ENCODE data around the gene C1orf116. TPM values are rescaled to one million over a fixed set of nuclear protein-coding genes. Genes with fewer than 3 reads are reported as not detected.
"Not testable (repeated sequence)": the region's sequence is repeated elsewhere in the genome, so short reads cannot be mapped to it uniquely, and the experiment has no call there.

The C1orf116 gene
- total RNA-seq, 1 experiment from 2014 or later = not detected

DNA sequence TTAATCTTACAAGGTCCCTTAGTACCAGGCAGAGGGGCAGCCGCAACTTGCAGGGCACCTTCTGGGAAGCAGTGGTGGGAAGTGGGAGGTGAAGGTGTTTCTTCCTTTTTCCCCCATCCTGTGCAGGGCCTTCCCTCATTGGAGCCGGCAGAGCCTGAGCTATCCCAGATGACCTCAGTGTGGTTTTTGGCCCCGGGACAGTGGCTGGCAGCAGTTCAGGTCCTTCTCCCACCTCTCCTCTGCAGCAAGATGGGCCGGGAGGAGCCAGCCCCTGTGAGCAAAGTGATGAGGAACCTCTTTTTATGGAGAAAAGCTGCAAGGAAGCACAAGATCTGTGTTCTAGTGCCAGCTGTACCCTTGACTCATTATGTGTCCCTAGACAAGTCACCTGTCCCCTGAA, 27.3 kb upstream of the C1orf116 start:
- DNase-seq (ENCODE audit: low spot score) = no peak

DNA sequence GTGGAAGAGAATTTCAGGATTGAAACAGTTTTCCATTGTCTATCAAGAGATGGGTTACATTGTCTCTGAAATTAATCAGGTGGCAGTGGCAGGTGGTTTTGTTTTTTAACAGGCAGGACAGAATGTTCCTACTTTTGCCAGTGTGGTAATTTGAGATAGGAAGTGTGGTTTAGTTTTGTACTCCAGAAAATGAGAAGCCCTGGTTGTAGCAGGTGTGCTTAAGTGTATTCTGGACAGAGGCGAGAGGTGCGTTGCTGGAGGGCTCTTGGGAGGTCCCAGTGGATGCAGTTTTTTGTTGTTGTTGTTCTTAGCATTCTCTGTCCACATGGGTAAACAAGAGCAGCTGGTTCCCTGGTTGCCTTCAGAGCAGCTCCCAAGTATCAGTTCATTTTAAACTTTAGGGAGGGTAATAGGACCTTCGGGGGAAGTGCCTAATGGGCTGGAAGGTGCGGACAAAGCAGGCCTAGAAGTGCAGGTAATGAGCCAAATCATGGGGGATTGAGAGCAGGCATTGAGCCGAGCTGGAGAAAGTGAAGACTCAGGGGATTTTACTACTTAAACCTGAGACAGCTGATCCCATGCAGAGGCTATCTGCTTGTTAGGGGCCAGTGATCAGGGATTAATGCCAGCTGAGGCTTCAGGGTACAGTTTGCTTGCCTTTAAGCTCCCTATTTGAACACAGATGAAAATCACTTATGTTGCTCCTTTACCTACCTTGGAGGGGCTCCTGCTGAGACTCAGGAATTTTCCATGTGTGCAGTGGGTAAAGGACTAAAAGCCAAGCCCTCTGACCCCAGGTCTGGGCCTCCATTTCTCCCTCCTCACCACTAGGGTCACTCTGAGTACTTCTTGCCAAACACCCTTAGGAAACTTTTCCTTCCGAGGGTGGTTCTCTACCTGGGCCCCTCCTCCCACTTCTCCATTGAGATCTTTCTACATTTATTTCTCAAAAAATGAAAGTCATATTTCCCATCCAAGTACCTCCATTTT, 26.6 kb upstream of the C1orf116 start:
- no peak for DNase-seq (ENCODE audit: low spot score)

DNA sequence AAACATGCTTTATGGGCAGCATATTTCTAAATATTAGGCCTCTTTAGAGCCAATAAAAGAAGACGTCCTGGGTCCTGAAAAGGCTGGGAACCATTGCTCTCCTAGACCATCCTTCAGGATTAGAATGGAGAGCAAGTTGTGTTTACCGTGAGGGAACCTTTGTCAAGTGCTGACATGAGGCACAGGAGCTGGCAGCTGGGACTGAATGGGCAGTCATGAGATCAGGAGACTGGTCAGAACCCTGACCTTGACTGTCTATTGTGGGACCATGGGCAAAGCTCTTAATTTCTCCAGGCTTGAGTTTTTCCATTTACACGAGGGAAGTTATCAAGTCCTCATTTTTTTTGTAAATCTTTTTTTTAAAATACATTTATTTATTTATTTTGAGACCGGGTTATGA, 25.7 kb upstream of the C1orf116 start:
- no peak for DNase-seq (ENCODE audit: low spot score)

DNA sequence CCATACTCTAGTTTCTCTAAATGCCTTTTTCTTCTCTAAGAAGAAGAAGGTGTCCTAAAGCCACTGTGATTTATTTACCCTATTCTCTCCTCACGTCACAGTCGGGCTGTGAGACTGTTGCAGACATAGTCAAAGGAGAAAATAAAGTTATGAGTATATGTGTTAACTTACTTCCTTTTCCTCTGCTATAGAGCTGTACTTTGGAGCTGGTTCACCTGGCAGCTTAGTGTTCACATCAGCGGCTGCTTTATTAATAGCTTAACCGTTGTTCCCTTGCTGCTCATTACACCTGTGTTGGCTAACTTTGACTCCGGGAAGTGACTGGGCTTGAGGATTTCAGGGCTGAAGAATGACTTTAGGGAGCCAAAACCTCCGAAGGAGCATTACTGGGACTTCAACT, 24.1 kb upstream of the C1orf116 start:
- DNase-seq (ENCODE audit: low spot score) = no peak

DNA sequence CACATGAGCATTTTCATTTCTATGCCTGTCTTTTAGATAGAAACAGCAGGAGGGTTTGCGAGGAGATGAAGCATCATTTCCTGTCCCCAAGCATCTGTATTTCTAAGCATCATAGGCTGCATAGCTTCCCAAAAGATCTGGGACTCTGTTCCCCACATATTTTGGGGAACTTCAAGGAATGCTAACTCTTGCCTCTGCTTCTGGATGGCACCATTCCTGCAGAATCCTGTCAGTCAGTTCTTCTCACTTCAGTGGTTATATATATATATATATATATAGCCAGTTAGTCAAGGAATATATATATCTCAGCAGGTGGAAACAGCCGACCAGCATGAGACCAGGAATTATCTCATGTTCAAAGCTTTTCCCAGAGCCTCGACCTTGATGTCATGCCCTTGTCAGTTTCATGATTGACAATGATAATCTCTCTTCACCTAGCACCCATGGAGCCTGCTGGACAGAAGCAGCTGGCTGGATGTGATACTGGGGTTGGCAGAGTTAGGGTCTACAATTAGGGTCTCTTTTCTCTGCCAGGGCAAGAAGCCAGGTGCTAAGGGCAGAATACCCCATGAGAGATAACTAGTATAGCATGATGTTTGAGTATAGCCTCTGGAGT, 22.9 kb upstream of the C1orf116 start:
- DNase-seq (ENCODE audit: low spot score) = no peak

DNA sequence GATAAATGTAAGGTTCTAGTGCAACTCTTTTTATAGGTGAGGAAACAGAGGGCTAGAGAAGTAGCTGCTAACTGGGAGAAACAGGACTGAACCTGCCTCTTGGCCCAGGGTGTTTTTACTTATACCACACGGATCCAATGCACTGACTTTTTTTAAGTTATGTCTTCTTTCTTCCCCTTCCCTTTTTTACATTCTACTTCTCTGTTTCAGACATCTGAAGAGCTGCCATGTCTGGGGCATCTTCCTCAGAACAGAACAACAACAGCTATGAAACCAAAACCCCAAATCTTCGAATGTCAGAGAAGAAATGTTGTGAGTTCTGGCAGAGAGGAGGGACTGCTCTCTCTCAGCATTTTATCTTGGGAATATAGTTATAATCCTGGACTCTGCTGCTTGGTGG, 21.9 kb upstream of the C1orf116 start:
- DNase-seq (ENCODE audit: low spot score) = no peak

DNA sequence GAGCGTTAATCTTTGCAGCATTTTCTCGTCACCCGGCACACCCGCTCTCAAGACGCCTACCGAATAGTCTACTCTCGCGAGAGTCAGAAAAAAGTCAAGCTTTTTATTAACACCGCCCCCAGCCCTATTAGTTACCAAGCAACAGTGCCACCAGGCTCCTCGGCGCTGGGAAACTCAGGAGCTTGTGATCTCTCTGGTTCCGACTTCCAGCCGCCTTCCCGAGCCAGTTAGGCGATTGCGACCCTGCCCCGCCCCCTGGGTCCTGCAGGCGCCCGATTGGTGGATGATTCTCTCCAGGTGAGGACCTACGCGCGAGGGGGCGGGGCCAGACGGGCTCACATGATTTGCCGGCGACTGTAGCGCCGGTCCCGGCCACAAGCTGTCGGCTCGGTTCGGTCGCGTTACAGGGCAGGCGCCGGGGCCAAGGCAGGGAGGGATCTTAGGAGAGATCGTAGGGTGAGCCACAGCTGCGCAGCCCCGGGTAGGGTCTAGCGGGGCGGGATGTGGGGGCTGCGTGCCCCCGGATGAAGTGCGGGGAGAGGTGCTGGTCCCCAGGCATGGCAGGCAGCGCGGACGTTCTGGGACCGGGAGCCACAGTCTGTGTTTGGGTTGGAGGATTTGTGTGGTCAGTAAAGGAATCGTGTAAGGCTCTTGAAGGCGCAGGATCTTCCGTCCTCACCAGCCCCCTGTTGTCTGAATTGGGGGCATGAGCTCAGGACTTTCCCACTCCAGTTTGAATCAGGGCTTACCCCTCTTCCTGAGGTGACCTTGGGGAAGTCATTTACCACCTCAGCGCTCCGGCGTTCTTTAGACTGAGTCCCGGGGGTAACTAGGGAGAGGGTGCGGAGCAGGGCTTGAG, 20.6 kb upstream of the C1orf116 start, which contains the start of gene PFKFB2:
Gene PFKFB2 (plus strand): TSS at position 365 of the 859 bp plus-strand sequence. CDS start 1,443 bp downstream, outside the sequence.
- peak; percentile 97 for DNase-seq (ENCODE audit: low spot score)

DNA sequence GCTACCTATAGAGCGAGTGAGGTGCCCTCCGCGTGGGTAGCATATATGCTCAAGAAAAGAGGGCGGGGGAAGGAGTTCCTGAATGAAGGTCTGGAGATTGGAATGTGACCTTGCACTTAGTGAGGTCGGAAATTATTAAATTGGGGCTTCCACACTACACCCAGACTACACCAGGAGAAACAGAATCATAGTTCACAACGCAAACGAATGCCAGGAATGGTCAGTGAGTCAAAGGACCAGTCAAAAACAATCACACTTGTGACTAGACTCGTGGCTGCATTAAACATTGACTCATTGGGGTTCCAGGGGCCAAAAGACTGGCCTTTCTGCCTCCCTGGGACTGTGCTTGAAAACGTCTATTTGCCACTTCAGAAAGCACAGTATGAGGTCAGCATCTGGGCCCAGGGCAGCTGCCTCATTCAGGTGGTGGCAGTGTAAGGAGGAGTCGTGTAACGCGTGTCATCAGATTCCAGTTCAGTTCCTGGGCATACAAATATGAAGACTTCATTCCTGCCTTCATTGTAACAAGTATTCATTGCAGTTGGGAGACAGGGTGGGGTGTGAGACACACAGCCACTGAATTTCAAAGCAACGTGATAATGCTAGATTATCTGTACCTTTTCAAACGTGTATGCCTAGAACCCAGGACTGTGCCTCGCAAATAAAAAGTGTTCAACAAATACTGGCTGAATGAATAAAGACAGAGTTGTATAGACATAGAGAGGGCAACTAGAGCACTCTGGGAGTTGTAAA, 18.8 kb upstream of the C1orf116 start, which contains the start of gene YOD1:
Gene YOD1 (minus strand): TSS at position 18 of the 753 bp plus-strand sequence. CDS start 178 bp downstream, outside the sequence.
- no peak for DNase-seq (ENCODE audit: low spot score)

DNA sequence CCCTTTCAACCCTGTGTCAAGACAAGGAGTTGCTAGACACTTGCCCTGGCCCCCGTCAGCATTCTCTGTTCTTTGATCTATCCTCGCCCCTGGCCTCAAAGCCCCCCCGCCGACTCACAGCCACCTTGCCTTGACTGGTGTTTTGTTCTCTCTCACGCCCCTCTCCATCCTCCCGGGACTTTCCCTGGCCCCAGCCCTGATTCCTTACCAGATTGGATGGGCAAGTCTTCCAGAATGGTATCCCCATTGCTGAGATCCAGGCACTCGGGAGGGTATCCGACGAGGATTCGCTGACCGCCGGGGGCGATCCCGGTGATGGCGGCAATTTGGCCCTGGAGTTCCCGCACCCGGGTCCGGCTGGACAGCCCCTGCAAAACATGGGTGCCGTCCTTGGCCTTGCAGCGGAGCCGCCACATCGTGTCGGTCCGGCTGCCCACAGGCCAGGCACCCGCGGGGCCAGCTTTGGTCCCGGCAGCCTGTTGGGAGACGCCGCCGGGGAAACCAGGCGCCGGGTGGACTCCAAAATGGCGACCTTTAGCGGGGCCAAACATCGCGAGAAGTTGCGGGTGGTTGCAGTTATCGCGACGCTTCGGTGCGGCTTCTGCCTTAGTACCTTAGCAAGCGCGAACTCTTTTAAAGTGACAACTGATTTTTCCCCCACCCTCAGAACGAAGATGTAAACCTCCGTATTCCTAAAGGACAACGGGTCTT, 18.1 kb upstream of the C1orf116 start:
- DNase-seq (ENCODE audit: low spot score) = peak; percentile 83

DNA sequence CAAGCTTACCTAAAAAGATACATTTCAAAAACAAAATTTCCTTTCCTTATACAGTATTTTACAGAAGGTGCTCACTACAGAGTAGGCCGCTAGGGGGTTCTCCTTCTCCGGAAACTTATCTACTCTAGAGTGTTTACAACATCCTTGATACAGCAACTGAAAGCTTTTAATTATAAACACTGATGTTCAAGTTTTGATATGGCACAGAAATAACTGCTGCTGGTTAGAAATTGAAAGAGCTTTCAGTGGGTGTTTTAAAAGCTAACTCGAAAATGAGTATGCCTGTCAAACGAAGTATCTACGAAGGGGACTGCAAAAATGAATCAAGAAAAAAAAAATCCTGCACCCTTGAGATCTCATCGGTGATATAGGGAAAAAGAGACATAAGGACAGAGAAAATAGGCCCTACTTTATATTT, 17.4 kb upstream of the C1orf116 start:
- DNase-seq (ENCODE audit: low spot score) = peak; percentile 32

DNA sequence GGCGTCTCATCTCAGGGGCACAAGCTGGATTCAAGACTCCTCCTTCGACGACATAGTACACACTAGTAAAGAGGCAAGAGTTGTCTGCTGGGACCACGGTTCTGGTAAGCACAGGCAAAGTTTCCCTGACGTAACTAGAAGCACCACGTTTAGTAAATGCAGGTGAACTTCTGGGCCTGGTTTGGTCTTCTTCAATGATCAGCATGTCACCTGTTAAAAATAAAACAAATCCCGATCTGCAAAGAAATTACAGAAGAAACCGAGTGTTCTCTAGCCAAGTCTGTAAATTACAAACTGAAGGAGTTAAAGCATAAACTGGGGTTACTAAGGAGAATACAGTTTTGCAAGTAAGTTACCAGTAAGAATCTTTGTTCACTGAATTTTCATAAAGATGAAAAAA, 17.0 kb upstream of the C1orf116 start:
- no peak for DNase-seq (ENCODE audit: low spot score)

DNA sequence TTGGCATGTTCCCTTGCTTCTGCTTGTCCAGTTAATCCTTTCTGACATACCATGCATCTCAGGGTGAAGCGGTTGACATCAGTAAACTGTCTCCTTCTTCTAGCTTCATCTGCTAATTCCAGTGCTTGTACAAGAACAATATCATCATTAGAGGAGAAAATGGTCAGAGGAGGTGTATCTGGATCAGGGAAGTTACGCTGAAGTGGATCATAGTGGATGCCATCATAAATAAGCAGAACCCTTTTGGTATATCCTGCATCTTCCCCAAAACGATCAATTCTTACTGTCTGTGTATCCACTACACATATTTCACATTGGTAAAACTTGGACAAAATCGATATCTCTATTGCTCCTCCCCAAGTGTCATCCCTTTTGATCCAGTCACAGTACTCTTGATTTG, 16.5 kb upstream of the C1orf116 start:
- DNase-seq (ENCODE audit: low spot score) = no peak

DNA sequence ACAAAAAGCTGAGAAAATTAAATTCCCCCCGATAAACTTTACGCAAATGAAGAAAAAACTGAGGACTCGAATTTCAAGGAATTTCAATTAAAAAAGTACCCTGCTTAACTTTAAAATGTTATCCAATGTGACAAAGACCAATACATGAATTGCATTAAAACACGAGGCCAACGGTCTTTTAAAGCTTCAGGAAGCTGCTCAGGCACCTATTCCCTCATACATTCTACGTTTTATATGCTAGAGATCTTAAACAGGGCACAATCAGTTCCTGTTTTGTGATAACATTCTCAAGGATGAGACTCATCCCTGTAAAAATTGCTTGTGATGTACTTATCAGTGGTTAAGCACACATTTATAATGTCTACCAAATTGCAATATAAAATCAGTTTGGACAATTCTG, 15.5 kb upstream of the C1orf116 start:
- no peak for DNase-seq (ENCODE audit: low spot score)

DNA sequence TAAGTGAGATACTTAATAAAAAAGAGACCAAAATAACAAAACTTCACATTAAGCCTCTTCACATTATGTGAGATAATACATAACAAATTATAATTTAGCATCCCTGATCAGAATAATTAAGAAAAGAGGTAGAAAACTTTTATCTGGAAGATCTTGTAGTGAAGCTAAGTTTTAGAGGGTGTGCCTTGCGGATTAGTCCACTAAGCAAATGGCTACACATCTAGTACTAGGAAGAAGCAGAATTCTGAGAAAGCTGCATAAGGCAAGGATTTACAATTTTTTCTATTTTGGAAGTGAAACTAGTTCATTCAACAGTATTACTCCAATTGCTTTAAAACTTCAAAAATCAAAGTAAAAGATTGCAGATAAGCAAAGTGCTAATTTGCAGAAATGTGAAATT, 14.9 kb upstream of the C1orf116 start:
- DNase-seq (ENCODE audit: low spot score) = no peak

DNA sequence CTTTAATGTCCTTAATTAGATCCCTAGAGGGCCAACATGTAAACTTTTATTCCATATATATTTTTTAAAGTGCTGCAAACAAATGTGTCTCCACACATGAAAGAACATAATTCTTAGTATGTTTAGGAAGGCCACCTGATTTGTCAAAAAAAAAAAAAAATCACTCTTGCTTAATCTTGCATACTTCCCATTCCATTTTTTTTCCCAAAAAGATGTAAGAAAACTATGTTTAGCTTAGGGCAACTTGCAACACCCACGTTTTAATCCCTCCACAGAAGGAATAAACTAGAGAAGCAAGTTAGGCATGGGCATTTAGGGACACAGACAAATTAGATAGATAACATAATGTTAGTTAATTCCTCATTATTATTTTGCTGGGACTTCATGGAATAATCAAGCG, 12.9 kb upstream of the C1orf116 start:
- DNase-seq (ENCODE audit: low spot score) = no peak

DNA sequence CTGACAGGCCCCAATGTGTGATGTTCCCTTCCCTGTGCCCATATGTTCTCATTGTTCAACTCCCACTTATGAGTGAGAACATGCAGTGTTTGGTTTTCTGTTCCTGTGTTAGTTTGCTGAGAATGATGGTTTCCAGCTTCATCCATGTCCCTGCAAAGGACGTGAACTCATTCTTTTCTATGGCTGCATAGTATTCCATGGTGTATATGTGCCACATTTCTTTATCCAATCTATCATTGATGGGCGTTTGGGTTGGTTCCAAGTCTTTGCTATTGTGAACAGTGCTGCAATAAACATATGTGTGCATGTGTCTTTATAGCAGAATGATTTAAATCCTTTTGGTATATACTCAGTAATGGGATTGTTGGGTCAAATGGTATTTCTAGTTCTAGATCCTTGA, 8.8 kb upstream of the C1orf116 start:
- not testable (repeated sequence) for DNase-seq (ENCODE audit: low spot score)

DNA sequence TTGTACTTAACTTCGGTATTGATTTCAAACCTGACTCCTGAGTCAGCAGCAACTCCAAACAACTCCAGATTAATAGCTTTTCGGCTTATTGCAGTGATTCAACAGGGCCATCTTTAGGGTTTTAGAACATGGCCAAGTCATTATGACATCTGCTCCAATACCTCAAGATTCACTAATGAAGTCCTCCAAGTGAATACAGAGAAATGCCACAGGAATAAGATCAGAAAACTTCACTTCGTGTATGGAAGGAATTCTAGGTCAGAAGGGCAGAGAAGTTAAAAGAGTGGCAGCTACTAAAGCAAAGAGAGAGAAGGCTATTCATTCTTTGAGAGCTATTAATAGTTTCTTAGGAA, 7.6 kb upstream of the C1orf116 start:
- no peak for DNase-seq (ENCODE audit: low spot score)

DNA sequence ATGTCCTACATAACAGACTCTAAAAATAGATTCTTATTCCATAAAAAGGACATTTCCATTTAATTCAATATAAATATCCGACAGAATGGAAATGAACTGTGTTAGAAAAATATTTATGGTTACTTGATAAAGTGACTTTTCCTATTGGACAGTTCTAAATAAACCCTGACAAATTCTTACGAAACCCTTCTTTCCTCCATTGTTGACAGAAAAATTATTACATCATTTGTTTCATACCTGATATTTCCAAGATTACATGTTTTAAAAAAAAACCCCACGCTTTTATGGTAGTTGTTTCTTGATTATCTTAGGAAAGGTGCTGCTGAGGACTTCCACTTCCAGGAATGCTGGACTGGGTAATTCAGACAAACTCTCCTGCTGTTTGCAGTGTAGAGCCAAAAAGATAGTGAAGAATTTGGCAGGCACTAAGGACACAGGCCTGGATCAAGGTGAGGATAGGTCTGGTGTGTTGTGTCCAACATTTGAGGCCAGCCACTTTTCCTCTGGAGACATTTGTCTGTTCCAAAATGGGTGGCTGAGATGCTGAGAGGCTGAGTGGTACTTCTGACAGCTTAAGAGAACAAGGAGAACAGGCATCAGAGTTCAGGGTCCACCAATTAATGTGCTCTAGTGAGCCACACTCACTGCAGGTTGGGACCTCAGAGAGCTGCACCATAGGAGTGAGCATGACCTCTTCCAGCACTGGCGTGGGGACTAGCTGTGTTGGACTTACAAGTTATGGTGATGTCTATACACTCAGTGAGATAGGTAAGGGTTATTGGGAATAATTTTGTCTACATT, 7.0 kb upstream of the C1orf116 start:
- no peak for DNase-seq (ENCODE audit: low spot score)

DNA sequence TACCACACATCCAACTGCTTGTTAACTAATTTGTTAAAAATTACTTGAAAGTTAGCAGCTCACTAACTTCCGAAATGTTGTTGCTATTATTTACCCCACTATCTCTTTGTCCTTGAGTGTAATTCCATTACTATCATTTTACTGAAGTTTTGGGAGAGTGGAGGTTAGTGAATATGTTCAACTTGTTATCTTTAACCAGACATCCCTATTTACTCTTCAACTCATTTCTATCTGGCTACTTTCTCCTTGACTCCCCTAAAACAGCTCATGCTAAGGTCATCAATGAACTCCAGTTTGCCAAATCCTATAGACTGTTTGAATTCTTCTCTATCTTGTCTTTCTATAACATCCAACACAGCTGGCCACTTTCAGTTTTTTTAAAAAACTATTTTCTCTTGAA, 4.3 kb upstream of the C1orf116 start:
- DNase-seq (ENCODE audit: low spot score) = no peak
